NCI-H82 treated with DMSO at 0.1 percent for 48 hours (cell line): Measurements from ENCODE around the gene DNAJC24.
"Not testable (repeated sequence)": the region's sequence is repeated elsewhere in the genome, so short reads cannot be mapped to it uniquely, and the experiment has no call there.

Experiments used
- DNase-seq: peaks from one replicate; lab custom pipeline; 2025; ENCODE audit not compliant: unreplicated experiment; lab: John Stamatoyannopoulos, UW

The DNAJC24 gene

GRCh38 chr11:31369348-31370329 is at the start of gene DNAJC24, which contains the start of gene DCDC1:
Gene DNAJC24 (plus strand): TSS chr11:31369860. CDS start chr11:31370749, 889 bp downstream.
Gene DCDC1 (minus strand): TSS chr11:31369739. CDS start chr11:31328280, 41,459 bp downstream.
- DNase-seq, result peak; percentile 83

- not testable (repeated sequence) for DNase-seq
Measured at GRCh38 chr11:31321494-31321893, 48.2 kb upstream of the DNAJC24 start.

GRCh38 chr11:31323145-31323544 is 46.5 kb upstream of the DNAJC24 start:
- no peak for DNase-seq

- no peak for DNase-seq
Measured at GRCh38 chr11:31325160-31325559, 44.5 kb upstream of the DNAJC24 start.

GRCh38 chr11:31326470-31327148 is 43.1 kb upstream of the DNAJC24 start:
- no peak for DNase-seq

- DNase-seq, result no peak
Measured at GRCh38 chr11:31327417-31327816, 42.2 kb upstream of the DNAJC24 start.

- no peak for DNase-seq
Measured at GRCh38 chr11:31328697-31329096, 41.0 kb upstream of the DNAJC24 start.

- DNase-seq, result no peak
Measured at GRCh38 chr11:31337806-31338205, 31.9 kb upstream of the DNAJC24 start.

- DNase-seq, result peak; percentile 15
Measured at GRCh38 chr11:31340903-31341572, 28.6 kb upstream of the DNAJC24 start.

GRCh38 chr11:31351168-31351567 is 18.5 kb upstream of the DNAJC24 start:
- no peak for DNase-seq

- DNase-seq, result no peak
Measured at GRCh38 chr11:31355131-31355530, 14.5 kb upstream of the DNAJC24 start.

- no peak for DNase-seq
Measured at GRCh38 chr11:31355817-31356216, 13.8 kb upstream of the DNAJC24 start.

GRCh38 chr11:31361743-31362142 is 7.9 kb upstream of the DNAJC24 start:
- DNase-seq, result no peak

- no peak for DNase-seq
Measured at GRCh38 chr11:31366795-31367194, 2.9 kb upstream of the DNAJC24 start.

GRCh38 chr11:31375879-31376278 is 6.2 kb downstream of the DNAJC24 start:
- DNase-seq, result no peak

- no peak for DNase-seq
Measured at GRCh38 chr11:31383116-31383515, 13.5 kb downstream of the DNAJC24 start.

GRCh38 chr11:31387379-31387778 is 17.7 kb downstream of the DNAJC24 start:
- DNase-seq, result no peak

- DNase-seq, result no peak
Measured at GRCh38 chr11:31397239-31397834, 27.7 kb downstream of the DNAJC24 start.

GRCh38 chr11:31404614-31405013 is 35.0 kb downstream of the DNAJC24 start:
- DNase-seq, result no peak

GRCh38 chr11:31408201-31408600 is 38.5 kb downstream of the DNAJC24 start:
- no peak for DNase-seq

- no peak for DNase-seq
Measured at GRCh38 chr11:31412946-31413345, 43.3 kb downstream of the DNAJC24 start.
